Measurements from ENCODE around the gene ZNF175. TPM values are rescaled to one million over a fixed set of nuclear protein-coding genes. Genes with fewer than 3 reads are reported as not detected.

The ZNF175 gene
- total RNA-seq, 4 donors from 2014 or later, result 2.1 to 5.0 (median 2.6) TPM

DNA sequence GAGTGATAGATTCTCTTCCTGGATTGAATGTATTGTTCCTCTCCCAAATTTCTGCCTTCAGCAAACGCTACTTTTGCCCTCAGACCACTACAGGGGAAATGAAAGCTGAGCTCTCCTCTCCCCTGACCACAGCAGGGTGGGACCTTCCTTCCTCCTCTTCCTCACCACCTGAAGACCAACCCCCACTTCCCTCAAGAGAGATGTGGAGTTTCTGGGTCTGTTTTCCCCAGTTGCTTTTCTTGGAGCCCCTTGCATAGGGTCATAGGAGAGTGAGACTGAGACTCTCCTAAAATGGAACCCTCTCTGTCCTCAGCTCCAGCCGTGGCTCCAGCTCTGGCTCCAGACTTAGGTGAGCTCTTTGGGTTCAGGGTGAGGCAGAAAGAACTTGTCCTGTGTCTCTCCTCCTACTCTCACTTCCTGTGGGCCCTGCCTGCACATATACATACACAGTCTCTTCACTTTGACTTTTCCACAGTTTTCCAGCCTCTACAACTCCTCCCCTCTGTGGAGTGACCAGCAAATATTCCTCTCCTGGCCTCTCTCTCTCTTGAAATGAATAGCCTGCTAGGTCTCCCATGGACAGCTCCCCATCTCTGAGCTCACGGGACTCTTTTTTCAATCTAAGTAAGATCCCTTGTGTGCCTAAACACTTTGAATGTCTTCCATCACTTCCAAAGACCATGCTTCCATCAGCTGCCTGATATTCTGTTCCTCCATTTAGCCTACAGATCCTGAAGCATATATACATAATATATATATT, 19.2 kb upstream of the ZNF175 start:
- no peak for DNase-seq
- Histone ChIP-seq H3K27ac (no peak overlapping the region), H3K27me3 (peaks cover 0 to 2% (median 0%) of the 10 kb centered on the region in 3 donors), H3K4me1 (no peaks in the 10 kb centered on the region), H3K4me3 (no peak overlapping the region), H3K36me3 (no peaks in the 10 kb centered on the region), H3K9me3 (no peaks in the 10 kb centered on the region)
- in situ Hi-C loops (cut with MboI; ENCODE audit: low sequenced_read_pairs in 4 of 4) (no loop called here), intact Hi-C loops (cut with DNase I; ENCODE audit: low total_unique reads) (no loop called here)
- TF ChIP-seq, protein P1, sequence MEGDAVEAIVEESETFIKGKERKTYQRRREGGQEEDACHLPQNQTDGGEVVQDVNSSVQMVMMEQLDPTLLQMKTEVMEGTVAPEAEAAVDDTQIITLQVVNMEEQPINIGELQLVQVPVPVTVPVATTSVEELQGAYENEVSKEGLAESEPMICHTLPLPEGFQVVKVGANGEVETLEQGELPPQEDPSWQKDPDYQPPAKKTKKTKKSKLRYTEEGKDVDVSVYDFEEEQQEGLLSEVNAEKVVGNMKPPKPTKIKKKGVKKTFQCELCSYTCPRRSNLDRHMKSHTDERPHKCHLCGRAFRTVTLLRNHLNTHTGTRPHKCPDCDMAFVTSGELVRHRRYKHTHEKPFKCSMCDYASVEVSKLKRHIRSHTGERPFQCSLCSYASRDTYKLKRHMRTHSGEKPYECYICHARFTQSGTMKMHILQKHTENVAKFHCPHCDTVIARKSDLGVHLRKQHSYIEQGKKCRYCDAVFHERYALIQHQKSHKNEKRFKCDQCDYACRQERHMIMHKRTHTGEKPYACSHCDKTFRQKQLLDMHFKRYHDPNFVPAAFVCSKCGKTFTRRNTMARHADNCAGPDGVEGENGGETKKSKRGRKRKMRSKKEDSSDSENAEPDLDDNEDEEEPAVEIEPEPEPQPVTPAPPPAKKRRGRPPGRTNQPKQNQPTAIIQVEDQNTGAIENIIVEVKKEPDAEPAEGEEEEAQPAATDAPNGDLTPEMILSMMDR (IDR thresholded peaks at IDR 0.05 in 4 of 5, conservative IDR thresholded peaks at IDR 0.05 in 1 of 5), result no peak
- no peak for TF ChIP-seq POLR2A (IDR thresholded peaks at IDR 0.05)
- ATAC-seq, result no peak

DNA sequence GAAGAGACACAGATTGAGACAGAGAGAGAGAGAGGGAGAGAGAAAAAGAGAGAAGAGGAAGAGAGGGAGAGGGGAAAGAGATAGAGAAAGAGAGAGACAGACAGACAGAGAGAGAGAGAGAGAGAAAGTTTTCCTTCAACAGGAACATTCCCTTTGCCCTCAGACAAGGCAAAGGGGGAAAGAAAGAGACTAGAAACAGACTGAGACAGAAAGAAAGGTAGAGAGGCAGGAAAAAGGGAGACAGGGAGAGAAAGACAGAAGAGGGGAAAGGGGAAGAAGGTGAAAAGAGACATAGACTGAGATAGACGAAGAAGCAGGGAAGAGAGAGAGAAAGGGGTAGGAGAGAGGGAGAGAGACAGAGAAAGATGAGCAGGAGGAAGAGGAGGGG, 18.5 kb upstream of the ZNF175 start:
- Histone ChIP-seq H3K27me3 (peaks cover 0 to 2% (median 0%) of the 10 kb centered on the region in 3 donors), H3K4me1 (no peaks in the 10 kb centered on the region), H3K27ac (no peak overlapping the region), H3K4me3 (no peak overlapping the region), H3K36me3 (no peaks in the 10 kb centered on the region), H3K9me3 (no peaks in the 10 kb centered on the region)
- intact Hi-C loops (cut with DNase I; ENCODE audit: low total_unique reads) (no loop called here), in situ Hi-C loops (cut with MboI; ENCODE audit: low sequenced_read_pairs in 4 of 4) (no loop called here)
- DNase-seq, result no peak
- ATAC-seq, result no peak
- TF ChIP-seq, protein P1 (IDR thresholded peaks at IDR 0.05 in 4 of 5, conservative IDR thresholded peaks at IDR 0.05 in 1 of 5), result no peak
- TF ChIP-seq POLR2A (IDR thresholded peaks at IDR 0.05), result no peak

- in situ Hi-C loops (cut with MboI; ENCODE audit: low sequenced_read_pairs in 4 of 4) (no loop called here), intact Hi-C loops (cut with DNase I; ENCODE audit: low total_unique reads) (no loop called here)
- no peaks in the 10 kb centered on the region for H3K36me3 ChIP-seq
- H3K4me3 ChIP-seq, result no peak overlapping the region
- no peaks in the 10 kb centered on the region for H3K4me1 ChIP-seq
- ATAC-seq, result no peak
- DNase-seq, result no peak
- no peaks in the 10 kb centered on the region for H3K9me3 ChIP-seq
- no peak for TF ChIP-seq POLR2A (IDR thresholded peaks at IDR 0.05)
- TF ChIP-seq, protein P1 (IDR thresholded peaks at IDR 0.05 in 4 of 5, conservative IDR thresholded peaks at IDR 0.05 in 1 of 5), result no peak
- H3K27ac ChIP-seq, result no peak overlapping the region
- H3K27me3 ChIP-seq, result peaks cover 0 to 2% (median 0%) of the 10 kb centered on the region in 3 donors
Observed at GRCh38 chr19:51552996-51553725, 17.9 kb upstream of the ZNF175 start.

- H3K36me3 ChIP-seq, result no peaks in the 10 kb centered on the region
- no peak overlapping the region for H3K4me3 ChIP-seq
- intact Hi-C loops (cut with DNase I; ENCODE audit: low total_unique reads), result no loop called here
- DNase-seq (no peak), ATAC-seq (no peak)
- no peaks in the 10 kb centered on the region for H3K9me3 ChIP-seq
- H3K27ac ChIP-seq, result no peak overlapping the region
- no peaks in the 10 kb centered on the region for H3K4me1 ChIP-seq
- peaks cover 0 to 6% (median 0%) of the 10 kb centered on the region in 3 donors for H3K27me3 ChIP-seq
- TF ChIP-seq, protein P1 (IDR thresholded peaks at IDR 0.05 in 4 of 5, conservative IDR thresholded peaks at IDR 0.05 in 1 of 5), result no peak
- TF ChIP-seq POLR2A (IDR thresholded peaks at IDR 0.05), result no peak
- in situ Hi-C loops (cut with MboI; ENCODE audit: low sequenced_read_pairs in 4 of 4), result no loop called here
Observed at GRCh38 chr19:51559240-51559639, 11.8 kb upstream of the ZNF175 start.

Measured in gastrocnemius medialis (tissue), 4 donors.